ENCODE data around the gene LIN37.
"Not testable (repeated sequence)": the region's sequence is repeated elsewhere in the genome, so short reads cannot be mapped to it uniquely, and the experiment has no call there.

Gene LIN37

DNA sequence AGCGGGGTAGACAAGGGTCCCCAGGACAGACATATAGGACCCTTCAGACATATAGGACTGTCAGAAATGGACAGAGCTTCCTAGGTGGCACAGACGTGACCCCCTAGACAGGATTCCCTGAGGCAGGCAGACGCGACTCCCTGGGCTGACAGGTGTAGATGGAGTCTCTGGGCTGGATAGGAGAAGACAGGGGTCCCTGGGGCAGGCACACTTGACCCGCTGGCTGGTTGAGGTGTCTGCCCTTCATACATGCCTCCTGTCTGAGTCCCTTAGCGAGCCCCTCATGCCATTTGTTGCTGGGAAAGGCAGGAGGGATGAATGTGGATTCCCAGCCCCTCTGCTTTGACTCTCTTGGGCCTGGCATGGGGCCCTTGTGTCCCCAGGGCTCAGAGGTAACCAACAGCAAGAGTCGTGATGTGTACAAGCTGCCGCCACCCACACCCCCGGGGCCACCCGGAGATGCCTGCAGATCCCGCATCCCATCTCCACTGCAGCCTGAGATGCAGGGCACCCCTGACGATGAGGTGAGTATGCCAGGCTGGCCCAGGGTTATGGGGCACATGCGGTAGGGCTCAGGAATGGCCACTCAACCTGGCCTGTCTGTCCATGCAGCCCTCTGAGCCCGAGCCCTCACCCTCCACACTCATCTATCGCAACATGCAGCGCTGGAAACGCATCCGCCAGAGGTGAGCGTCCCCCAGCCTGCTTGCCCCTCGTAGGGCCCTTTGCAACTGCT, 5.4 kb downstream of the LIN37 start:
- no peak for DNase-seq

DNA sequence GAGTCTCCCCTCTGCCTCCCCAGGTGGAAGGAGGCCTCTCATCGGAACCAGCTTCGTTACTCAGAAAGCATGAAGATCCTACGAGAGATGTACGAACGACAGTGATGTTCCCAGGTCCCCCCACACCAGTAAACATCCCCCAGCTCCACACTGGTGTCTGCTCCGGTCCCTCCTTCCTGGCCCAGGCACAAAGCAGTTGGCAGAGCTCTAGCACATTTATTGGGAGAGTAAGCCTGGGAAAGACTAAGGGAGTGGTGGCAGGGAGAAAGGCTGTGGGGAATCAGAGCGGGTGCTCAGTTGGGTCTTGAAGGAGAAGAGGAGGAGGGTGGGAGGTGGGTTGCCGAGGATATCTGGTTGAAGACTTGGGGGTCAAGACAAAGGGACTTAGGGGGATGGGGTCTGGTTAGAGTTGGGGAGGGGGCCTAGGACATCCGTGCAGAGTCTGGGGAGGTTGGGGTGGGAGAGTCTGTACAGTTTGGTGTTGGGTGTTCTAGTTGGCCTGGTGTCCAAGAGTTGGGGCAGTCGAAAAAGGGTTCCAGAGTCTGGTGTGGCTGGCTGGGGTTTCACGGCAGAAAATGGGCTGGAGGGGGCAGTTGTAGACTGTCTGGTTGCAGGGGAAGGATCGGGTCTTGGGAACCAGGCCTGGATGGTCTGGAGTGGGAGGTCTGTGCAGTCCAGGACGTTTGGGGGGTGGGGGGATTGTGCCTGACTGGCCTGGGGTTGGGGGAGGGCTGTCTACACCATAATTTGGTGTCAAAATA, 6.2 kb downstream of the LIN37 start:
- no peak for DNase-seq

DNA sequence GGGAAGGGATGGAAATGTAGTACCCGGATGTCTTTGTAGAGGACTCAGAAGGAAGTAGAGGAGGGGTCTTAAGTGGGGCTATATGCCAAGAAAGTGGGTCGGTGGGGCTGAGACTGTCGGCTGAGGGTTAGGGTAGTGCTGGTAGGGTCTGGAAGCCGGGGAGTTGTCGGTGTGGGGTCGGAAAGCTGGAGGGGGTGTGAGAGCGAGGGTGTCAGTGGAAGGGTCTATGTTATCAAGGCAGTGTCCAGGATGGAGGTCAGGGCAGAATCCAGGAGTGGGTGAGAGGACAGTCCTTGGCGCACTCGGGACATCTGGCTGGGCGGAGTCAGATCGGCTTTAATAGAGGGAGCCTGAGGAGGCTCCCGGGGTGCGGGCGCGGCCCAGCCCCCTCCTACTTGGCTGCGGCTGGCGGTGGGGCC, 6.8 kb downstream of the LIN37 start:
- no peak for DNase-seq

DNA sequence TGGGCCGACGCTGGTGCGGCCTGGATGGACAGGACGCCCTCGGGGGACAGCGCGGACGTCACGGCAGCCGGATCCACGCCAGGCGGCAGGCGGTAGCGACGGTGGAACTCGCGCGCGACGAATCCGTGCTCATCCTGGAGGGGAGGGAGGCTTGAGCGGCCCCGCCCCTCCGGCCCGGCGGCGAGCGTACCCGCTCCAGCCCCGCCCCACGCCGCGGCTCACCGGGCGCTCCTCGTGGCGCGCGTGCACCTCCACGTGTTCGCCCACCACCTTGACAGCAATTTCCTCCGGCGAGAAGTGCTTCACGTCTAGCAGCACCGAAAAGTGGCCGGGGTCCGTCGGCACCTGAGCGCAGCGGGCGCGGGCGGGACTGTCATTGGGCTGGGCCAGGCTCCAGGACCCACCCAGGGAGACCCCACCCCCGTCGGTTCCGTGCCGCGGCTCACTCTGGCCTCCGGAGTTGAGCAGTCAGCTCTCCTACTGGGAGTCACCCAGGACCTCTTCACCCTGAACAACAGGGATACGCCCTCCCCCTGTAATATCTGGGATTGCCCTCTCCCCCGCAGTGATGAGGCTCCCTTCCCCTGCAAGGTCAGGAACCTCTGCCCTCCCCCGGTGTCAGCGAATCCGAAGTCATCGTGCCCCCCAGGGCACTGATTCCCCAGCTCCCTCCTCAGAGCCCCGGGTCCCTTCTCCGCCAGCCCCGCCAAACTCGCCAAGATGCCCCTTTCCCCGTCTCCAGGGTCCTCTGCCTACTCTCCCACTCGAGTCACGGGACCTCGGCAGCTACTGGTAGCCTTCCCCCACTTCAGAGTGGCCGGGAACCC, 7.4 kb downstream of the LIN37 start:
- peak; percentile 49 to 58 for DNase-seq

DNA sequence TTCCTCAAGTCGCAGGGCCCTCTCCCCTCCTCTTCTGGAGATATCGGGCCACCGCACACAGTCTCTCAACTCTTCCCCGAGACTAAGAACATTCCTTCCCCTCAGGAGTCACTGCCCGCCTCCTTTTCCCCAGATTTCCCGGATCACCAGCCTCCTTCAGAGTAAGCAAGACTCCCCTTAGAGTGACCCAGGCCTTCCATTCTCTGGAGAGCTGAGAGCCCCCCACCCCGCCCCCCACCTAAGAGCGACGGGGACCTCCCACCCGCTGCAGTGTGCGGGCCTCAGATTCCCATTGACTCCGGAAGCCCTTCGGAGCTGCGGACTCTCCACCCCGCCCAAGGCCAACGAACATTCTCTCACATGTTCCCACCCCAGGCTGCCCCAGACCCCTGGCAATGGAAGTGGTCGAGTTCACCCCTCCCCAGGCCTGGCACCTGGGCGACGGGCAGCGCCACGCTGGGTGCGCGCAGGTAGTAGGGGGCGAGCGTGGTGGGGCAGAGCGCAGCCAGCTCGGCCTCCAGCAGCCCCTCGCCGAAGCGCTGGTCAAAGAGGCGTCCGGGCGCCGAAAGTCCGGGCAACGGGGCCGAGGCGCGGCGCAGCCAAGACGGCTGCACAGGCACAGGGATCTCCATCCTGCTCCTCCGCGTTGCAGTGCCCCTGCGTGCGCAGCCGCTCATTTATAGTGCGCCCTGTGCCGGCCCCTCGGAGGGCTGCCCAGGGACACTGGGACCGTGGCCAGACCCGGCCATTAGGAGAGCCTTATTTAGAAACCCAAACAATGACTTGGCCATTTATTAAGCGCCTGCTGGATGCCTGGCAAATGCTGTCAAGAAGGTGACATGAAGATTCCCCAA, 8.2 kb downstream of the LIN37 start, which contains the start of gene HSPB6:
Gene HSPB6 (minus strand): TSS at position 653 of the 854 bp plus-strand sequence. CDS start 21 bp downstream, at position 632.
- no peak for DNase-seq

DNA sequence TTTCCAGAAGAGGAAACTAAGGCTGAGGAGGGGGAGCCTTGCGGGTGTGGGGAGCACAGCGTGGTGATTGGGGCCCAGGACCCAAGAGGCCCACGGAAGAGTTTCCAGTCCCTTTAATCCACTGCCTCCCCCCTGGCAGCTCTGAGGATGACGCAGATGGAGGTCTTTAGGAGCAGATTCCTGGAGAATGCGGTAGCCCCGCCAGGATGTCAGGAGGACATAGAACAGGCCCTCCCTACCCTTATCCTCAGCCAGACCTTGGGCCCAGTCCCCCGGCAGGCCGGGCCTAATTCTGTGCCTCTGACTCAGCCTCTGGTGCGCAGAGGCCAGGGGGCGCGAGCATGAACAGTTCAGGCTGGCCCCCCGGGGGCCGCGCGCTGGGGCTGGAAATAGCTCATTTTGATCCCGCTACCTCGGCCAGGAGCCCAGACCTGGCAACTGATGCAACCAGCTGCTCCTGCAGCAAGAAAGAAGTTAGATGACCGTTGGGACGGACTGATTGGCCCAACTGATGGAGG, 8.9 kb downstream of the LIN37 start:
- no peak for DNase-seq

DNA sequence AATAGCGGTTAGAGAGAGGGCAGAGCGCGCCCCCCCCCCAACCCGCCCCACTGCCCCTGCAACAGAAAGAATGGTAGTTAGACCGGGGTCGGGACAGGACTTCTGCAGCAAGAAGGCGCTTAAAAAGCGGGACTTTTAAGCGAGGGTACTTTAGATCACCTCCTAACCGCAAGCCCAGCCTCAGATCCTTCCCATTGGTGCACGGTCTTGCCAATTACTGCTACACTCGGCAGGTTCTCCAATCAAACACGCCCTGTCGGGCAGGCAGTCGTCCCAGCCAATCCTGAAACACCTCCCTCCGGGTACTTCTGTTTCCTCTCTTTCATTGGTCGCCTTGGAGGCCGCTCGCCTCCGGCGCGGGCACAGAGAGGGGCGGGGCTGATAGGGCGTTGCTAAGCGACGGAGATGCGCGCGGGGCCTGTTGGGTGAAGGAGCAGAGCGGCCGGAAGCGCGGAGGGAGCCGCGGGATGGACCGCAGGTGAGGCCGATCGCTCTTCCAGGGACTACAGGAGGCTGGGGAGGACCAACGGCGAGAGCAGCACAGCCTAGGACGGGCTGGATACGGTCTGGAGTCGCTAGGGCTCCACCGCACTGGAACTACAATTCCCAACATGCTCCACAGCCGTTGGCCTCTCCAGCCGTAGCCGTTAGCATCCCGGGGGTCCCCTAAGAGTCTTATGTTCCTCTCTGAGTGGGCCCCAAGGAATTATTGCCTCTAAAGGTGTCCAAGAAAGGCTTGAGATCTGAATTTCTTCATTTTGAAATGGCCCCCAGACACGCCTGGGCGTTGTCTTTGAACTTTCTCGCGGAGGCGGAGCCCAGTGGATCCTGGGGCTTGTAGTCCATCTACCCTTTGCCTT, 9.6 kb downstream of the LIN37 start, which contains the start of gene PROSER3:
Gene PROSER3 (plus strand): TSS at position 428 of the 860 bp plus-strand sequence. CDS start 40 bp downstream, at position 468.
- peak; percentile 96 for DNase-seq

DNA sequence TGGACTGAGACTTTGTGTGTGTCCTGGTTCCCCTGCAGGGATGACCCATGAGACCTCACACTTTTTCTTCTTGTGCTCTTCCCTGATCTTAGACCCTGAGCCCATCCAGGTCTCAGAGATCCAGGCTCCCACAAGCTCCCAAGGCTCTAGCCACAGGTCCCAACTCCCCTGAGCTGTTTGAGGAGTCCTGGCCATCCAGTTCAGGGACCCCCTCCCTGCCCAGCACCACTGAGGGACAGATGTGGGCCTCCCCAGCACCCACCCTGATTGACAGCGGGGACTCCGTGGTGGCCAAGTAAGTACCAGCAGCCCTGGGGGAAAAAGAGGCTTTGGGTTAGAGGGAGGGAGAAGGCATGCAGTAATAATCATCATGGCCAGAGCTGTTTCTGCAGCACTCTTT, 11.3 kb downstream of the LIN37 start:
- DNase-seq: no peak

DNA sequence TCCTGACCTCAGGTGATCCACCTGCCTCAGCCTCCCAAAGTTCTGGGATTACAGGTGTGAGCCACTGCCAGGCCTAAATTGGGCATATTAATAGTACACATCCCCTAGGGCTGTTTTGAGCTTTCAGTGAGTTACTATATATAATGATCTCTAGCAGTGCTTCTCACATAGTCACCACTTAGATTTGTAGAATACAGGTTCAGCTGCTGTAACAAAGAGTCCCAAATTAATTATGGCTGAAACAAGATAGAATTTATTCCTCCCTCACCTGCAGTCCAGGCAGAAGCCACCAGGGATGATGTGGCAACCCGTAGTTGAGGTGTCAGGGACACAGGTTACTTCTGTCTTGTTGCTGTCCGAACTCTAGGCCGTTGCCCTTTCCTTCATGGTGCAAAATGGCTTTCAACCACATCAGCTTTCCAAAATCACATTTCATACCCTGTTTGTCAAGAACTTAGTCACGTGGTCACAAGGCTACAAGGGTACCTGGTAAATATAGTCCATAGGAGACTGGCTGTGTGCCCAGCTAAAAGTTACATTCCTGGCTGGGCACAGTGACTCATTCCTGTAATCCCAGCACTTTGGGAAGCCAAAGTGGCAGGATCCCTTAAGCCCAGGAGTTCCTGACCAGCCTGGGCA, 12.5 kb downstream of the LIN37 start:
- DNase-seq: no peak

DNA sequence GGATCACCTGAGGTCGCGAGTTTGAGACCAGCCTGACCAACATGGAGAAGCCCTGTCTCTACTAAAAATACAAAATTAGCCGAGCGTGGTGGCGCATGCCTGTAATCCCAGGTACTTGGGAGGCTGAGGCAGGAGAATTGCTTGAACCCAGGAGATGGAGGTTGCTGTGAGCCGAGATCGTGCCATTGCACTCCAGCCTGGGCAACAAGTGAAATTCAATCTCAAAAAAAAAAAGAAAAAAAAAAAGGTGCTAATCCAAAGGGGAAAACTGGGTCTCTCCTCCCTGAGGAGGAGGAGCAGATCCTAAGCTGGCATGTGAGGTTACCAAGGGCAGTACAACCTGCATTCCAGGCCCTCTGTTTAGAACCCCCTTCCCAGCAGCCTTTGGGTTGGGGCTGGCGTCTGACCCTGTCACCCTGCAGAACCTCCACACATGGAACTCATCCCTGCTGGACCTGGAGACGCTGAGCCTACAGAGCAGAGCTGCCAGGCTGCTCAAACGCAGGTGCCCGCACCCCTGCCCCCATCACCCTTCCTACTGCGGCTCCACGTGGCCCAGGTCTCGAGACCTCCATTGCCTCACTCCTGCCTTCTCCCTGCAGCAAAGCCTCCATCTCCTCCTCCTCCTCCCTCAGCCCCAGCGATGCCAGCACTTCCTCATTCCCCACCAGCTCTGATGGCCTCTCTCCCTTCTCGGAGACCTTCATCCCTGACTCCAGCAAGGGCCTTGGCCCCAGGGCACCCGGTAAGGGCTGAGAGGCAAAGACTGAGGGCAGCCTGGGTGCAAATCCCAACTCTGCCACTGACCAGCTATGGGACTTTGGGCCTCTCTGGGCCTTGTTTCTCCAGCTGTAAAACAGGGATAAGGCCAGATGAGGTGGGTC, 16.3 kb downstream of the LIN37 start:
- no peak for DNase-seq

DNA sequence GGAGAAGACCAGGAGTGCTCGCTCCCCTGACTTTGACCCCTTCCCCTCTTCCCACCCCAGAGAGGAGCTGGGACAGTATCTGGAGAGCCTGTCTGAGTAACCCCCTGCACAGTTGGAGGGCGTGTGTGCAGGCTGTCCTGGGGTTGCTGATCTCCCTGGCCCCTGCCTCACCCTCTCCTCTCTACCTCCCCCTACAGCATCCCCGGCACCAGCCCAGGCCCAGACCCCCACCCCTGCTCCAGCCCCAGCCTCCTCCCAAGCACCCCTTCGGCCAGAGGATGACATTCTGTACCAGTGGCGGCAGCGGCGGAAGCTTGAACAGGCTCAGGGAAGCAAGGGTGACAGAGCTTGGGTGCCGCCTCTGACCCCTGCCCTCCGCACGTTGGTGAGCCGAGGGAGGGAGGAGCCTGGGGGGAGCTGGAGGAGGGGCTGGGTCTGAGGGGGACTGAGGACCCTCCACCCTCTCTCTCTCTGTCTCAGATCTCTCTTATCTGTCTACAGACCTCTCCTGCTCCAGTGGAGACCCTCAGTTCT, 18.3 kb downstream of the LIN37 start:
- no peak for DNase-seq

DNA sequence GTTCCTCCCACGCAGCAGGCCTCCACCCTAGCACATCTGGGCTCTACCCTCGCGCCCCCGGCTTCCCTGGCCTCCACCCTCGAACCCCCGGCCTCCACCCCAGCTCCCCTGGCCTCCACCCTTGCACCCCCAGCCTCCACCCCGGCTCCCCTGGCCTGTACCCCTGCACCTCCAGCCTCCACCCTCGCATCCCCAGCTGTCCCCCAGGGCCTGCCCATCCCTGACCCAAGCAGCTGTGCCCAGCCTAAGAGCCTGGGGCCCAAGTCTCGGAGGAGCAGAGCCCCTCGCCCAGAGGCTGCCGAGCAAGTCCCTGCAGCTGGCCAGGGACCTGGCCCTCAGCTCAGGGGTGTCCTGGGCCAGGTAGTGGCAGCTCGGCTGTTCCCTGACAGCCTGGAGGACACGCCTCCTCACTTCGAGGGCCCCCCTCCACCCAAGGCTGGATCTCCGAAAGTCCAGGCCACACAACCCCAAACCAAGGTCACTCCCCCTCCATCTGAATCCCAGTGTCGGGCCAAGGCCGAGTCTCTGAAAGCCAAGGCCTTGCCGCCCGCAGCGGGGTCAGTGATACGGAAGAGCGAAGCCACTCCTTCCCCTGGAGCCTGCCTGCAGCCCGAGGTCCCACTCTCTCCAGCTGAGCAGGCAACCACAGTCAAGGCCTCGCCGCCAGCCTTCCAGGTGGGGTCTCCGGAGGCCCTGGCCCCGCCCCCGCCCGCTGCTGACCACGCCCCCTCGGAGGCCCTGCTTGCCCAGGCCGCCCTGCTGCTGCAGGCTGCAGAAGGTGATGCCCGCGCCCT, 19.1 kb downstream of the LIN37 start:
- no peak for DNase-seq

DNA sequence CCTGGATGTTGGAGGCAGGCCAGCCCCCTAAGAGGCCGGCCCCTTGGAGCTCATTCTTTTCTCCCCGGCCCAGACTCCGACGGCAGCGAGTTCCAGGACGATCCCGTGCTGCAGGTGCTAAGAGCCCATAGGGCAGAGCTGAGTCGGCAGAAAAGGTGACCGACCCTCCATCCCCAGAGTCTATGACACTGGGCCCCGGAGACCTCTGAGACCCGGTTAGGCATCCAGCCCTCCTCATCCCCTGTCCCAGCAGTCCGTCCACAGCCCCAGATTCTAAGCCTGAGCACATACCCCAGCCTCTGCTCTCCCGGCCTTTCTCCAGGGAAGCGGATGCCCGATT, 19.7 kb downstream of the LIN37 start:
- DNase-seq: no peak

DNA sequence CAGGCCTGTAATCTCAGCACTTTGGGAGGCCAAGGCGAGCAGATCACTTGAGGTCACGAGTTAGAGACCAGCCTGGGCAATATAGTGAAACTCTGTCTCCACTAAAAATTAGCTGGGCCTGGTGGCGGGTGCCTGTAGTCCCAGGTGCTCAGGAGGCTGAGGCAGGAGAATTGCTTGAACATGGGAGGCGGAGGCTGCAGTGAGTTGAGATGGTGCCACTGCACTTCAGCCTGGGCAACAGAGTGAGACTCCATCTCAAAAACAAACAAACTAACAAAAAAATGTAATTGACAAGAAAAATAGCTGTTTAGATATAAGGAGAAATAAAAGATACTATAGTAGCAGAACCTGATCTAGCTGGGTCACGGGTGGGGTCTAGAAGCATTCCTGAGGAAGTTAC, 24.0 kb downstream of the LIN37 start:
- not testable (repeated sequence) for DNase-seq

DNA sequence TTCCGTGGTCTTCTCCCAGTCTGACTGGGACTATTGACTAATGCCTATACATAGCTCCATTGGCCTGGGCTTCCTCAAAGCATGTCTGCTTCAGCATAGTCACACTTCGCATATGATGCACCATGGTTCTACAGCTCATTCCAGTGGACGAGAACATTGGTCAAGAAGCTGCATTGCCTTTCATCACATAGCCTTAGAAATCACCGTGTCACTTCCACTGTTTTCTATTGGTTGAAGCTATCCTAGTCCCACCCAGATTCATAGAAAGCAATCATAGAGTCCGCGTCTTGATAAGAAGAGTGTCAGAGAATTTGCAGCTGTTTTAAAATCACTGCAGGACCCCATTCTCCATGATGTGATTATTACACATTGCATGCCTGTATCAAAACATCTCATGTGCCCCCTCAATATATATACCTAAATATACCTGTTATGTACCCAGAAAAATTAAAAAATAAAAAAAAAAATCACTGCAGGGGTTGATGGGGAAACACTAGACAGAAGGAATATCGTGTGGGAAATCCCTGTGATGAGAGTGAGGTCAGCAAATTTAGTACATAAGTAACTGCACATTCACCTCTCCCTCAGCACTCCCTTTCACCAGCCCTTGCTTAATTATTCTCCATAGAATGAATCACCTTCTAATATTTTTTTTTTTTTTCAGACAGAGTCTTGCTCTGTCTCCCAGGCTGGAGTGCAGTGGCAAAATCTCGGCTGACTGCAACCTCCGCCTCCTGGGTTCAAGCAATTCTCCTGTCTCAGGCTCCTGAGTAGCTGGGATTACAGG, 24.8 kb downstream of the LIN37 start:
- no peak for DNase-seq

DNA sequence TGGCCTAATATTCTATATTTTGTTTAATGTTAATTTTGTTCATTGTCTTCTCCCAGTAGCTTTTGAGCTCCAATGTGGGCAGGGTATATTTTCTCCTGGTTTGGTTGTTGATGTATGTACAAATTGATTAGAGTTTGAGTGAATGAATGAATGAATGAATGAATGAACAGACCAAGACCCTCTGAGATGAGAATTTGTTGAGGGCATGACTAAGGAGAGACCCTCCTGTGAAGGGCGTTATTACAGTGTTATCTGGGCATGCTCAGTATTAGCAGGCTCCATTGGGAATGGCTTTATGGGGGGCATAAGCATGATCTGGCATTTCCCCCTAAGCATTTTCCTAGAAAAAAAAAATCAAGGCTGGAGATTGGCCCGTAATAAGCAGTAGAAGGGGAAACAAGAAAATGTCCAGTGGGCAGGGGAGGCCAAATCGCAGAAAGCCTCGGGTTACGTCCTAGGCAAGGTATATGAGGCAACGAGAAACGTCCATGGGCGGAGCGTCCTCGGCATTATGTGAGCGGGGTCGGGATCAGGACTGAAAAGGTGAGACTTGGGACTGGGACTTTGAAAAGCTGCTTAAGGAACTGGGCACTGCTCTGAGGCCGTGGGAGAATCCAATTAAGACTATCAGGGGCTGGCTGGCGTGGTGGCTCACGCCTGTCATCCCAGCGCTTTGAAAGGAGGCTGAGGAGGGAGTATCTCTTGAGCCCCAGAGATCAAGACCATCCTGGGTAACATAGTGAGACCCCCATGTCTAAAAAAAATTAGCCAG, 26.1 kb downstream of the LIN37 start:
- no peak for DNase-seq

DNA sequence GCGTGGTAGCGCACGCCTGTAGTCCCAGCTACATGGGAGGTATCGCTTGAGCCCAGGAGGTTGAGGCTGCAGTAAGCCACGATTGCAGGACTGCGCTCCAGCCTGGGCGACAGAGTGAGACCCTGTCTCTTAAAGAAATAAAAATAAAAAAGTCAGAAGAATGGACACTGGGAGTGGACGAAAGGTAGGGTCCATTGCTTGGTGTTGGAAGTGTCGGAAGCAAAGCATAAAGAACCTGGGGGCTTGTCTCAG, 26.6 kb downstream of the LIN37 start:
- DNase-seq: no peak

All from activated CD4-positive, alpha-beta T cell treated with anti-CD3 and anti-CD28 coated beads, Interleukin-2, amount 50 U/mL, for 4 hours (primary cell).